GM19025 (cell line): ENCODE results near the gene CFAP47.
"Not testable (repeated sequence)": the region's sequence is repeated elsewhere in the genome, so short reads cannot be mapped to it uniquely, and the experiment has no call there.

ENCODE experiments used
- ATAC-seq: cut with Tn5 transposase; IDR thresholded peaks from one replicate; pipeline ENCODE4 v1.9.1; 2021; ENCODE audit warnings: mild to moderate bottlenecking, low read depth, moderate library complexity; ENCODE audit not compliant: unreplicated experiment

CFAP47 gene

GRCh38 chrX:36234840-36235528, 315.4 kb downstream of the CFAP47 start:
- not testable (repeated sequence) for ATAC-seq

- ATAC-seq: no peak
These were observed 321.9 kb downstream of the CFAP47 start for GRCh38 chrX:36241397-36241796.

GRCh38 chrX:36266155-36266554, 346.6 kb downstream of the CFAP47 start:
- ATAC-seq: no peak

GRCh38 chrX:36310136-36310535, 390.6 kb downstream of the CFAP47 start:
- ATAC-seq: no peak

GRCh38 chrX:36314303-36314702, 394.8 kb downstream of the CFAP47 start:
- ATAC-seq: no peak

- no peak for ATAC-seq
These were observed 415.0 kb downstream of the CFAP47 start for GRCh38 chrX:36334572-36334971.

- no peak for ATAC-seq
These were observed 417.2 kb downstream of the CFAP47 start for GRCh38 chrX:36336751-36337150.

GRCh38 chrX:36344301-36344700, 424.8 kb downstream of the CFAP47 start:
- no peak for ATAC-seq

GRCh38 chrX:36348509-36348908, 429.0 kb downstream of the CFAP47 start:
- no peak for ATAC-seq

- ATAC-seq: no peak
These were observed 438.3 kb downstream of the CFAP47 start for GRCh38 chrX:36357855-36358254.

GRCh38 chrX:36364262-36364661, 444.7 kb downstream of the CFAP47 start:
- no peak for ATAC-seq

- ATAC-seq: no peak
These were observed 464.0 kb downstream of the CFAP47 start for GRCh38 chrX:36383495-36383894.

- ATAC-seq: no peak
These were observed 469.4 kb downstream of the CFAP47 start for GRCh38 chrX:36388901-36389300.

GRCh38 chrX:36401774-36402173, 482.2 kb downstream of the CFAP47 start:
- ATAC-seq: no peak

- no peak for ATAC-seq
These were observed 488.3 kb downstream of the CFAP47 start for GRCh38 chrX:36407836-36408235.

- ATAC-seq: no peak
These were observed 494.5 kb downstream of the CFAP47 start for GRCh38 chrX:36414056-36414455.

GRCh38 chrX:36422368-36422767, 502.8 kb downstream of the CFAP47 start:
- no peak for ATAC-seq

GRCh38 chrX:36431819-36432218, 512.3 kb downstream of the CFAP47 start:
- no peak for ATAC-seq

GRCh38 chrX:36434522-36434921, 515.0 kb downstream of the CFAP47 start:
- ATAC-seq: no peak
